NCI-H345 treated with DMSO at 0.1 percent for 48 hours (cell line): ENCODE data around the gene DMKN.
"Not testable (repeated sequence)": the region's sequence is repeated elsewhere in the genome, so short reads cannot be mapped to it uniquely, and the experiment has no call there.

Source experiments
- DNase-seq: peaks from one replicate; lab custom pipeline; 2025; ENCODE audit not compliant: unreplicated experiment; lab: John Stamatoyannopoulos, UW

The DMKN gene

DNA sequence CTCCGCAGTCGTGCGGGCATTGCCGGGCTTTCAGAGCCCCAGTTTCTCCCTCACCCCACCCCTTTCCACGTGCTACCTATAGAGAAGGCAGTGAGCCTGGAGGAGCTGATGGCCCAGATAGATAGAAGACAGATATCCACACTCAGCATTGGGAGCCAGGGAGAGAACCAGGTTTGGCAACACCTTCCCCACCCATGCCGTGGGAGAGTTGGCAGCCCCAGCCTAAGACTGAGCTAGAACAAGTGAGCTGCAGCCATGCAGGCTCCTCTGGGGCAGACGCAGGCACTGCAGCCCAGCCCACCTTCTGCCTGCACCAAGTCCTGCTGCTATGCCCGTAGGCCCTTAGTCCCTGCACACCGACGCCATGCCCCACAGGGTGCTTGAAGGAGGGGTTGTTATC lies 12.8 kb downstream of the DMKN start:
- DNase-seq, result no peak

DNA sequence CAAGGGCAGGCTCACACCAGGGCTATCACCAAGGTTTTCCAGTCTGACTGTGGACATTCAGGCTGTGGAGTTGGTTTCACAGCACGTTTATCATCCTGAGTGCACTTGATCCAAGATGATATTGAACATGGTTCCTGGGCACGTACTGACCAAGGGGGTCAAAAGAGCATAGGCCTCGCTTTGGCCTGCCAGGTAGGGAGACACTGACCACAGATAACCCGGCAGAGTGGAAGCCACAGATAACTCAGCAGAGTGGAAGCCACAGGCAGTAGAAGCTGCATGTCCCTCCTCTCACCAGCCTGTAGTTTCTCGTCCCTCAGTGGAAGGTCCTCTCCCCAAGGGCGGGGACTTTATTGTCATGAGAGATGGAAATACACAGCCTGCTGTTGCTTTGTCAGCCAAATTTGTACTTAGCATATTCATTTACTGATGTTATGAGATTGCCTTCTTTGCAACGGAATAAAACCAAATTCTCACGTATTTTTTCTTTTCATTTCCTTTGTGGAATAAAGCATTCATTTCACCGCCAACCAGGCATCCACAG lies 14.4 kb downstream of the DMKN start:
- DNase-seq, result no peak

DNA sequence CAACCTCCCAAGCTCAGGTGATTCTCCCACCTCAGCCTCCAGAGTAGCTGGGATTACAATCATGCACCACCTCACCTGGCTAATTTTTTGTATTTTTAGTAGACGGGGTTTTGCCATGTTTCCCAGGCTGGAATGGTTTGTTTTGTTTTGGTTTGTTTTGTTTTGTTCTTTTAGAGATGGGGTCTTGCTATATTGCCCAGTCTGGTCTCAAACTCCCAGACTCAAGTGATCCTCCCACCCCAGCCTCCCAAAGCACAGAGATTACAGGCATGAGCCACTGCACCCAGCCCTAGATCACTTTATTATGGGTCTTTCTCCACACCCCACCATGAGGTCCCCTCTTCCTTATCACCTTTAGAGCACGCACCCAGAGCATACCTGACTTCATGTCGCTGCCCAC lies 15.2 kb downstream of the DMKN start:
- DNase-seq, result no peak

DNA sequence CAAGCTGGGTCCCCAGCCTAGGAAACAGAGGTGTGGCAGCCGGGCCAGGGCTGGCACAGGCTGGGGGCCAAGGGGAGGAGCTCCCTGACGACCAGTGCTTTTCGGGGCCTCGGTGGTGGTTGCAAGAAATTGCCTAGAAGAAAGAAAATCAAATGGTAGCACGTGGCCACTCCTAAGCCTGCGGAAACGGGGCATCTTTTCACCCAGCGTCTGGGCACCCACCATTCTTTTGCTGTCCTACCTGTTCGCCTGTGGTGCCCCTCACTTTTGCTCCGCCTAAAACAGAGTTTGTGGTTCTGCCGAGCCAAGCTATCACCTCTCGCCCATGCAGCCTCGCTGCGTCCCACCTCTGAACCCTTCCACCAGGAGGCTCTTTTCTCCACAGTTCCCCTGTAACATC lies 16.0 kb downstream of the DMKN start:
- no peak for DNase-seq

DNA sequence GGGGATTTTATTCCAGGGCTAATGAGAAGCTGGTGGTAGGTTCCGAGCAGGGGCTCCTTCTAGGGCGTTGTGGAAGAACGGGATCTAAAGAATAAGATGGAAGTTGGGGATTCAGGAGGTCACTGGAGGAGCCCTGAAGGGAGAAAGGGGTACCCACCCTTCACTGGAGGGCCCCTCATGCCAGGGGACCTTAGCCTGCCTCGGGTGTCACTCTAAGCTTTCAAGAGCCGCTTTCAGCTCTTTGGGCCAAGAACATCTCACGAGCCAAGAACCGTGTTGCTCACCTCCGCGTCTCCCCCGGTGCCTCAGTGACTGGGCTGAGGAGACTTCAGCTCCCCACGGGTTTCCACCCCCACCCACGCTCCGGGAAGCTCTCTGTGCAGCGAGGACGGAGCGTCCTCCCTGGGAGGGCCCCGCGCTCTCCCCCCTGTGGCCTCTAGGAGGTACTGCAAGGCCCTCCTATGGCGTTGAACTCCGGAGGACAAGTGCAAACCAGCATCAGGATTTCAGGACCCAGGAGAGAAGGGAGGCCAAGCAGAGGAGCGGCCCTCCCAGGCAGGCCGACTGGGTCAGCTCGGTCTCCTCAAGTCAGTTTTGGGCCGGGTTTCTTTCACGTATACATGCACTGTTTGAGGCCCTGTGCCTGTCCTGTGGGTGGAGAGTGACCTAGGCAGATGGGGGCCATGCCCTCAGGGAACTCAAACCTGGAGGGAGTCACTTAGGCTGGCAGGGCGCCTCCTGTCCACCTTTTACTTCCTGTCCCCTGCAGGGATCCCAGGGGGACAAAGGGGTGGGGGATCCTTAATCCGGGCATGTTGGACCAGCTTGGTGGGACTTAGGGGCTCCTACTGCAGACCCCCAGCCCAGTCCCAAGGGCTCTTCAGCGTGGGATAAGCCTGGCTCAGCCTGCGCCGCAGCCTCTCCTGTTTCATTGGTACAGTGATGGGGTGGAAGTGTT lies 18.1 kb downstream of the DMKN start:
- DNase-seq, result peak; percentile 66

DNA sequence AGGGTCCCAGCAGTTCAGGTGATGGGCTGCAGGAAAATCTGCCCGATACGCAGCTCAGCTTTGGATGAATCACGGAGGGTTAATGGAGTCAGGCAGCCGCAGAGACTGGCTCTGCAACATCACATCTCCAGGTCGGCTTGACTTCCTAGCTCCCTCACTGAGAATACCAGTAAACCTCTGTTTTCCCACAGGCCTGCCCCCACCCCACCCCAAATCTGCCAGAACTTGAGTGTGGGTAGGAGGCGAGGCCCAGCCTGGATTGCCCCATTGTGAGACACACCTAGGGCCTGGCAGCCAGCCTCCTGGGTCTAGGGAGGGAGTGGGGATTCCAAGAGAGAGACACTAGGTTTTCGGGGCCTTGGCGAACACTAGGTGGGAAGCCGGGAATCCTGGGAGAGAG lies 19.5 kb downstream of the DMKN start:
- DNase-seq, result no peak

DNA sequence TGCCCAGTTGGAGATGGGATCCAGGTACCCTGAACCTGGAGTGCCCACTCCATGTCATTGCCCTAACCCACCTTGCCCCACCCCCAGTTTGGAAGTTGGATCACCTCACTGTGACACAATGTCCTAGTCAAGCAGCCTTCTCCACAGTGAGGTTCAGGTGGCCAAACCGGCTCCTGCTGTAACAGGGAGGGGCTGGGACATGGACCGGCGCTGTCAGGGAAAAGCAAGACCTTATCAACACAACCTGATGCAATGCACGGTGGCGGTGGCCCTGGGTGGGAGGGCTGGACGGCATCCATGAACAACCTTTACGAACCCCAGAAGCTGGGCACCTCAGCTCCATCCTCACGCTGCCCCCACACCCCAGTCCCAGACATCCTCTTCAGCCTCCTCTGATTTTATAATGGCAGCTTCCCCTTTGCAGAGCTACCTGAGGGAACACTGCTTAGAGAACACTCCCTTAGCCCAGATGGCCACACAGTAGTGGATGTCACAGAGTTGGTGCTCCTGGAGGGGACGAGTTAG lies 21.6 kb downstream of the DMKN start:
- no peak for DNase-seq

DNA sequence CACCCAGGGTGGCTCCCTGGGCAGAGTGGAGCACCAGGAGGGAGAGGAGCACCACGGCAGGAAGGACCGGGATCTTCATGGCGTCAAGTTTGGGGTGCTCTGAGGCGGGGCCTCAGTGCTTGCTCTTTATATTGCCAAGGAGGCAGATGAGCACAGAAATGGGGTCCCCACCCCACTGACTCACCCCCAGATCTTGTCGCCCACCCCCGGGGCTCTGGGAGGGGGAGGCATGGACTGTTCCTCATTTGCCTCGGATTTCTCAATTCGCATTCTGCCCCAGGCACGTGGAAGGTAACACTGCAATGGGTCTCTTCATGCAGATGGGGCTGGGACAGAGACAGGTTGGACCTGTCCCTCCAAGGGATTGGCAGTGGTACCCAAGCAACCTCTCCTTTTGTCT lies 23.1 kb downstream of the DMKN start, which contains the start of gene KRTDAP:
Gene KRTDAP (minus strand): TSS at position 101 of the 400 bp plus-strand sequence. CDS start 22 bp downstream, at position 79.
- DNase-seq, result no peak

DNA sequence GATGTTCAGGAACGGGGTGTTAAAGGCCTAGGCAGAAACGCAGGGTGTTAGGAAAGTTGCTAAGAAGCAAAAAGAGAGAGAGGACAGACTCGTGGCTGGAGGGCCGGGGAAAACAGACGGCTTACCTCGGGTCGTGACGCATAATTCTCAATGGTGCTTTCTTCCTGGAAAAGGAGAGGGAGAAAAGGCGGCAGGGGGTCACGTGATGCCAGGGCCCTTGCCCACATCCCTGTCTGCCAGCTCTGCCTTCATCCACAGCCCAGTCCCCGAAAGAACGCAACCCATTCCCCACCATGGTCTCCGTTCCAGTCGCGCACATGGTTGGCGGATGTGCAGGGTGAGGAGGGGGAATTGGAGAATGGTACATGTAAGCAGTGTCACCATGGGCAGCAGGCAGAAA lies 24.8 kb downstream of the DMKN start:
- DNase-seq, result no peak

DNA sequence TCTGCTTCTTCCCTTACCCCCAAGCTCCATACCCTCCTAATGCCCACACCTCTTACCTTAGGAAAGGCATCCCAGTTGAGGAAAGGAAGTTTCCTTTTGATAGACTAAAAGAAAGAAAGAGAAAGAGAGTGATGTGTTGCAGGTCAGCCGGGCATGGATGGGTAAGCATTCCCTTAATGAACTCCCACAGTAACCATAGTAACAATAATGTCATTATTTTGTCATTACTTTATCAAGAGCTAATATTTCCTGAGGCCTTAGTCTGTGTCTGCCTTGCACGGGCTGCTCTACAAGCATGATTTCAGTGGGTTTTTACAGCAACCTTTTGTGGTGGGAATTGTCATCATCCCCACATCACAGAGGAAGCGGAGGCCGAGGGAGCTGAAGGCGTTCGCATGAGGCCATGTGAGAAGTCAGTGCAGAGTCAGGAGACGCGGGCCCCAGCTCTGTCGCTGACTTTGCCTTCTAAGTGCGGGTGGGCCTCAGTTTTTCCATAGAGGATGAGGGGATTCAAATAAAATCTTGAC lies 25.7 kb downstream of the DMKN start:
- no peak for DNase-seq

DNA sequence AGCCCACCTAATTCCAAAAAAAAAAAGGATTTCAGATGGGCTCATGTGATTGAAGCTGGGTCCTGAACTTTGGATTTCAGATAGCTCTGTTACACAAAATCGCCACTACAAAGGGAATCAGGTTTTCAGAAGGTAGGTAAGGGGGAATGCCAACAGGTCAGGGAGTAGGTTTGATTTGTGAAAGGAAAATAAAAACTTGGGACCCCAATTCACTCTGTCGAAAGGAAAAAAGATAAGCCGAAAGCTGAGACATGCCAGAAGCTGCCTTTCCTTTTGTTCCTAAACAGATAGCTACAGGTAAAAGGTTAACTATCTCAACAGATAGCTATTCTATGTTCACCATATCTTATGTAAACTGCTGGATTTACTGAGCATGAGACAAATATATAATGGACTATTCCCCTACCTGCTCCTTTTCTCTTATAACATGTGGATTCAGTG lies 27.2 kb downstream of the DMKN start:
- no peak for DNase-seq

DNA sequence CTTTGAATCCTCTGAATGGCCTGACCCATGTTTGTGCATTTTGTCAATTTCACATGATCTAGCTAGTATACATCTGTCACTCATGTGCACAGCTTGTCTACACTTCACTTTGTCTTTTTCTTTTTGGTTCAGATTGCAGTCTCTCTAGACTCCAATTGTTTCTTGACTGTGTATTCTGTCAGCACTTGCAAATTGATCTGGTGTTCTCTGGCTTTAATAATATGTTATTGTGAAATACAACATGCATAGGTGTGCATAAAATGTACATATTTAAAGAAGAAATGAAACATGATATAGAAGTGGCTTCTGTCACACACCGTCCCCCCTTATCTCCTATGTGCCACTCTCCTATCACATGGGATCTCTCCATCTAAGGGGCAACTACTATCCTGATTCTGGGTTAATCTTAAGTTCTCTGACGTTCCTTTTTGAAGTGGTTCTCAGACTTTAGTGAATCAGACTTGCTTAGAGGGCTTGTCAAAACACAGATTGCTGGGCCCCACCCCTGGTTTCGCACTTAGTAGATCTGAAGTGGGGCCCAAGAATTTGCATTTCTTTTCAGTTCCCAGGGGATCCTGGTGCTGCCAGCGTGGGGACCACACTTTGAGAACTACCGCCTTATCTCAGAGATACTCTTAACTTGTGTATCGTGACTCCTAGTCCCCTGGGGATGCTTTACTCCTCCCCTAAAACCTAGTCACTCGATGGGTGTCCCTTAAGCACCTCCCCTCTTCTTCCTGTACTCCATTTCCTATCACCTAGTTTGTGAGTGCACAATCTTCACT lies 29.0 kb downstream of the DMKN start:
- peak; percentile 12 for DNase-seq

DNA sequence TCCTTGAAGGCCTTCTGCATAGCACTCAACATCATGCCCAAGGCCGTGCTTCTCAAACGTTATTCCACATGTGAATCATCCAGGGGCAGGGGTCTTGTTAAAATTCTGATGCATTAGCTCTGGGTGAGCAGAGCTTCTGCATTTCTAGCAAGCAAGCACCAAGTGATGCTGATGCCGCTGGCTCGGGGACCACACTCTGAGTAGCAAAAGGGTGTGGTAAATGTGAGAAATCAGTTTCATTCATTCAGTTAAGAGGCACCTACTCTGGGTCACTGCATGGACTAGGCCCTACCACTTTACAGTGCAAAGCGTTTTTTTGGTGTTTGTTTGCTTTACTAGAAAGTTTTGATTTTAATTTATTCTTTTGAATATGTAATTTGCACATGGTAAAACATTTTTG lies 30.4 kb downstream of the DMKN start:
- DNase-seq, result no peak

DNA sequence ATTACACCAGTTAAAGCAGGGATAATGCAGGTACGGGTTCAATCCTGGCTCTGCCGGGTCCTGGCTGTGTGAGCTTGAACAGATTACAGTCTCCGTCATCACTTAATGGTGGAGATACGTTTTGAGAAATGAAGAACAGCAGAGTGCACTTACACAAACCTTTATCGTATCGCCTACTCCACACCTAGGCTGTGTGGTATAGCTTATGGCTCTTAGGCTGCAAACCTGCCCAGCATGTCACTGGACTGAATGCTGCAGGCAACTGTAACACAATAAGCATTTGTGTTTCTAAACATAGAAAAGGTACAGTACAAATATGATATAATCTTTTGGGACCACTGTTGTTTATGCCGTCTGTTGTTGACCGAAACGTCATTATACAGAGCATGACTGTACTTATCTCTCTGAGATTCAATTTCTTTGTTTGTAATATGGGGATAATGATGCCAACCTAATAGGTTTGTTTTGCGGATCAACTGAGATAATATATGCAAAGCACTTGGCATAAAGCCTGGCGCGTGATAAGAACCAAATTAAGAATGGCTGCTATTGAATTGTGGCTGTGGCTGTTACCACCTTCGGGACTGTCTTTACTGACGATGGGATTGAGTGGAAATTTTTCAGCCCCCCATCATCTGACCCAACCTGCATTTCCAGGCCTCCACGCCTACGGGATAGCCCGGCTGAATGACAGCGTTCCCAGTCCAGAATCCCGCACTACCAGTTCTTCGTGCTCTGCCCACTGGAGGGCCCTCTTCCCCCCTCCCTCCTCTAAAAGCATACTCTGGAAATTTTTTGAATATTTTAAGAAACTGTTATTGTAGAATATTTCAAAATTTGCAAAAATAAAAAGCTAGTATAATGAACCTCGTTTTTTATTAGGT lies 34.4 kb downstream of the DMKN start:
- peak; percentile 99 for DNase-seq

DNA sequence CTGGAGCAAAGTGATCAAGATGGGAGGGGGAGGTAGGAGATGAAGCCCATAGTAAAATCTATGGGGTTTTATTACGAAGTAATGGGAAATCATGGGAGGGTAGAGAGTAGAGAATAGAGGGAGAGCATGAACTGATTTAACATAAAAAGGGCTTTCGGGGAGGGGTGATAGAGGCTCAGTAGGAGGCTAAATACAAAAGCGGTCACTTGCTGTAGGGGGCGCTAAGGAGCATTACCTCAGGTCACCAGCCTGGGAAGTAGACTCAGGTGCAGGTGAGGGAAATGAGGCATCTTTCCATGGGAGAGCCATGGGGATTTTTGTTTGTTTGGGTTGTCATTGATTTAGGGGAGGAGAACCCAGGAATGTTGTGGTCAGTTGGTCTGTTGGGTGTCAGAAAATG lies 37.3 kb downstream of the DMKN start:
- no peak for DNase-seq

DNA sequence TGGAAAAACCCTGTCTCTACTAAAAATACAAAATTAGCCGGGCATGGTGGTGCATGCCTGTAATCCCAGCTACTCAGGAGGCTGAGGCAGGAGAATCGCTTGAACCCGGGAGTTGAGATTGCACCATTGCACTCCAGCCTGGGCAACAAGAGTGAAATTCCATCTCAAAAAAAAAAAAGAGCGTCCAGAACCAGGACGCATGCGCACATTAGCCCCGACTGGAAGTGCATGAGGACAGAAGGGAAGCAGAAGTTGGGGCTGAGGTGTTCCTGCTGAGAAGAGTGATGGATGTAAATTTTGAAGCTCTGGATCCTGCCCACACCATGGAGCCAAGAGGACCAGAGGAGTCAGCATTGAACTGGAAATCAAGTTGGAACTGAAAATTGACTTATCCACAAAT lies 38.9 kb downstream of the DMKN start:
- DNase-seq, result not testable (repeated sequence)

DNA sequence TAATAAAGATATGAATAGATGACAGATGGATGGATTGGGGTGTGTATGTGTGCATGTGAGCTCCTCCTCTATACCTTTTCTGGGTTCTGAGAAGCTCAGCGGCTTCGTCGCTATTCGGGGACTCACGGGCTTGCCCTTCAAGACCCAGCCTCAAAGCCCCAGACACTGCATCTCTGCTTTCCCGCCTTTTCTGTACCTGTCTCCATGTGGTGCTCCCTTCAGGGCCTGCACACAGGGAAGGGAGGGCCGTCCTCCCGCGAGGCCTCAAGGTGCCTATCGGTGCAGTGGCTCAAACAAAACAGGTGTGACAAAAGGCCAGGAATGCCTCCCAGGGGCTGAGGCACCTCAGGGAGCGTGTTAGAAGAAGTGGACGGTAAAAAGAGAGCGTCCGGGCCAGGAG lies 39.3 kb downstream of the DMKN start:
- no peak for DNase-seq

DNA sequence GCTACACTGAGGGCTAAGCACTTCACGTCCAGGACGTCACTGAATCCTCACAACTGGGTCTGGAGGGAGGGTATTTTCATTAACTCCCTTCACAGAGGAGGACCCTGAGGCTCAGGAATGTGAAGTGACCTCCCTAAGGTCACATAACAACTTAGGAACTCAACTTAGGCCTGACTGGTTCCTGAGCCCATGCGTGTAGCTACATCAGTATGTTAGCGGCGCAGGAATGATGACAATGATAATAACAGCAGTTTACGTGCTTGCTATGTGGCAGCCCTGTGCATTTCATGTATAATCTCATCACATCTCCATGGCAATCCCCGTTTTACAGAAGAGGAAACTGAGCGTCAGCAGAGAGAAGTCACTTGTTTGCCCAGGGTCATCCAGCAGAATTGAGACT lies 41.5 kb downstream of the DMKN start:
- no peak for DNase-seq

DNA sequence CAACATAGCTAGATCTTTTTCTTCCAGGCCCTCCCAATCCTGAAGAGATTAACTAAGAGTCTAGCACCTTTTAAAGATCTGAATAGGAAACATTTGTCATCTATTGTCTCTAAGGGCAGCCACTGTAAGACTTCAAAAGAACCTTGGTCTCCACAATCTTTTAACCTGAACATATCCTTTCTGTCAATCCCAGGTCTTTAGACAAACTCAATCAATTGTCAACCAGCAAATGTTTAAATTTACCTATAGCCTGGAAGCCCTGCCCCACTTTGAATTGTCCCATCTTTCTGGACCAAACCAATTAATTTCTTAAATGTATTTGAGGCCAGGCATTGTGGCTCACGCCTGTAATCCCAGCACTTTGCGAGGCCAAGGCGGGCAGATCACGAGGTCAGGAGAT lies 42.4 kb downstream of the DMKN start:
- DNase-seq, result not testable (repeated sequence)

DNA sequence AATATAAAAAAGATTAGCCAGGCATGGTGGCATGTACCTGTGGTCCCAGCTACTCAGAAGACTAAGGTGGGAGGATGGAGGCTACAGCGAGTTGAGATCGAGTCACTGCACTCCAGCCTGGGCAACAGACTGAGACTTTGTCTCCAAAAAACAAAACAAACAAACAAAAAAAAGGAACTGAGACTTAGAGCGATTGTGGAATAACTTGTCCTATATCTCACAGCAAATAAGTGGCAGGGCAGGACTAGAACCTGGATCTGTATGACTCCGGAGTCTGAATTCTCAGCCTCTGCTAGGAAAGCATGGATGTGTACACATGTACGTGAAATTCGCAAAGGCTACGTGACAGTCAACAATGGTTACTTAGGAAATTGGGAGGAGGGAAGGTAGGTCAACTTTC lies 43.3 kb downstream of the DMKN start:
- DNase-seq, result no peak
